Stomach (tissue), 9 donors: Measurements from ENCODE around the gene TNFAIP6. TPM values are rescaled to one million over a fixed set of nuclear protein-coding genes. Genes with fewer than 3 reads are reported as not detected.
A peak's percentile ranks its signal among the peaks of the same experiment; 100 is the strongest.

Source experiments
- DNase-seq, 2 donors: peaks; one replicate each; pipeline versions ENCODE4 v3.0.0 to v3.0.0-alpha.2; 2013 to 2019
- H3K27ac ChIP-seq, 5 donors: fragments of 200-600 bp in 4 of 5; sonication (generic) in 4 of 5; one replicate each; pipeline ENCODE4 v1.5.1; 2013 to 2019; ENCODE audit warnings: mild to moderate bottlenecking in 1 of 5, moderate library complexity in 1 of 5
- H3K27me3 ChIP-seq, 3 donors: fragments of 200-600 bp; sonication (generic); one replicate each; pipeline ENCODE4 v1.5.1; 2017 to 2019; ENCODE audit warnings: mixed run types in 1 of 3
- H3K36me3 ChIP-seq, 4 donors: fragments of 200-600 bp; sonication (generic); 1 replicate in 3 of 4; 2 replicates in 1 of 4; pipeline ENCODE4 v1.5.1; 2016 to 2019
- H3K4me1 ChIP-seq, 4 donors: fragments of 200-600 bp; sonication (generic); one replicate each; pipeline ENCODE4 v1.5.1; 2016 to 2019
- H3K4me3 ChIP-seq, 4 donors: fragments of 200-600 bp; sonication (generic) in 3 of 4; one replicate each; pipeline ENCODE4 v1.5.1; 2016 to 2019; ENCODE audit warnings: mild to moderate bottlenecking in 1 of 4
- H3K9me3 ChIP-seq, 4 donors: fragments of 200-600 bp; sonication (generic); one replicate each; pipeline ENCODE4 v1.5.1; 2016 to 2019
- EP300 ChIP-seq: sonication (generic); formaldehyde crosslinking; IDR thresholded peaks from one replicate; pipeline ENCODE4 v1.6.1; 2017; ENCODE audit warnings: antibody characterized with exemption
- POLR2A ChIP-seq, 4 donors: fragments of 450-650 bp; IDR thresholded peaks; one replicate each; pipeline ENCODE4 v1.6.1; 2016; ENCODE audit warnings: antibody characterized with exemption in 4 of 4, control low read depth in 2 of 4, mild to moderate bottlenecking in 1 of 4, moderate library complexity in 1 of 4
- POLR2AphosphoS5 ChIP-seq, 3 donors: sonication (generic); formaldehyde crosslinking; IDR thresholded peaks; one replicate each; pipeline ENCODE4 v1.6.1; 2016; ENCODE audit warnings: antibody characterized with exemption in 3 of 3
- WGBS, 5 donors: extraction: QIAGEN DNeasy Blood & Tissue Kit in 3 of 5; methylation state at CpG; one replicate each; pipeline versions ENCODE4 v1.1.5 to v1.1.7; 2013 to 2018; 5-methylcytosine and 5-hydroxymethylcytosine counted together
- intact Hi-C: fragments of 100-400 bp; cut with DNase I; formaldehyde crosslinking; loops from one replicate; pipeline ENCODE4 v1.15.1; 2023; ENCODE audit warnings: low total_unique reads
- polyA plus RNA-seq, 3 donors: library from polyadenylated mRNA; stranded (reverse); fragments of 200-250 nt; gene quantifications; one replicate each; pipeline ENCODE4 v1.2.3, GENCODE V29; 2013
- total RNA-seq, 5 donors: library from RNA; depleted of rRNA; stranded (reverse); fragments of >200 nt; gene quantifications; one replicate each; pipeline versions ENCODE4 v1.1.0 to v1.2.3, GENCODE V29; 2014 to 2016
- TF ChIP-seq, protein P1 (sequence below), 7 experiments: fragments of 450-650 bp in 4 of 7; fragments of 200-600 bp in 3 of 7; sonication (generic) in 3 of 7; IDR thresholded peaks; one replicate each; pipeline ENCODE4 v1.5.1; 2016 to 2019; ENCODE audit warnings: antibody characterized with exemption in 7 of 7, control low read depth in 2 of 7, mild to moderate bottlenecking in 1 of 7
- donor health status: healthy with polysubstance abuse.
- donor health status: Bipolar disorder and iron deficiency.
- donor health status: healthy.

Gene TNFAIP6
- total and polyA plus RNA-seq, 8 donors = 0.73 to 10.5 (median 5.1) TPM; not detected in 2

DNA sequence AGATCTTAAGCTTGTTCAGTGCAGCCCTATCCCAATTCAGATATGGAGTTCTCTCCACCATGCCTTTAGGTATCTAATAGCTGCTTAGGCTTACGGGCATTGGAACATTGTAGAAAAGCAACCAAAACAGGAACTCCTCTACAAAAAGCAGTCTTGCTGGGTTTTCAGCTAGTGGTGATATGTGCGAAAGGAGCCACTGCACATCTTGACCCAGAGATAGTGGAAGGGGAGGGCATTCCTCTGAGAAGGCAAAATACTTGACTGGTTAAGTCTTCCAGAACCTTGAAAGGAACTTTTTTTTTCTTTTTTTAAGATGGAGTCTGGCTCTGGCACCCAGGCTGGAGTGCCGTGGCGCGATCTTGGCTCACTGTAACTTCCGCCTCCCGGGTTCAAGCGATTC is 2.6 kb upstream of the TNFAIP6 start:
- H3K27me3 ChIP-seq = no peaks in the 10 kb centered on the region
- H3K9me3 ChIP-seq = no peaks in the 10 kb centered on the region
- H3K4me3 ChIP-seq = no peak overlapping the region
- TF ChIP-seq POLR2A (IDR thresholded peaks at IDR 0.05) (no peak), EP300 (no peak), POLR2AphosphoS5 (IDR thresholded peaks at IDR 0.05) (no peak)
- TF ChIP-seq, protein P1, sequence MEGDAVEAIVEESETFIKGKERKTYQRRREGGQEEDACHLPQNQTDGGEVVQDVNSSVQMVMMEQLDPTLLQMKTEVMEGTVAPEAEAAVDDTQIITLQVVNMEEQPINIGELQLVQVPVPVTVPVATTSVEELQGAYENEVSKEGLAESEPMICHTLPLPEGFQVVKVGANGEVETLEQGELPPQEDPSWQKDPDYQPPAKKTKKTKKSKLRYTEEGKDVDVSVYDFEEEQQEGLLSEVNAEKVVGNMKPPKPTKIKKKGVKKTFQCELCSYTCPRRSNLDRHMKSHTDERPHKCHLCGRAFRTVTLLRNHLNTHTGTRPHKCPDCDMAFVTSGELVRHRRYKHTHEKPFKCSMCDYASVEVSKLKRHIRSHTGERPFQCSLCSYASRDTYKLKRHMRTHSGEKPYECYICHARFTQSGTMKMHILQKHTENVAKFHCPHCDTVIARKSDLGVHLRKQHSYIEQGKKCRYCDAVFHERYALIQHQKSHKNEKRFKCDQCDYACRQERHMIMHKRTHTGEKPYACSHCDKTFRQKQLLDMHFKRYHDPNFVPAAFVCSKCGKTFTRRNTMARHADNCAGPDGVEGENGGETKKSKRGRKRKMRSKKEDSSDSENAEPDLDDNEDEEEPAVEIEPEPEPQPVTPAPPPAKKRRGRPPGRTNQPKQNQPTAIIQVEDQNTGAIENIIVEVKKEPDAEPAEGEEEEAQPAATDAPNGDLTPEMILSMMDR (IDR thresholded peaks at IDR 0.05) = no peak
- WGBS, 5 donors = 93 to 97% (median 96%) methylated on average over 8 of the region's 8 CpGs
- H3K27ac ChIP-seq = no peak overlapping the region
- intact Hi-C loops = no loop called here
- H3K36me3 ChIP-seq = no peaks in the 10 kb centered on the region
- DNase-seq = no peak
- peaks cover 0 to 3% (median 0%) of the 10 kb centered on the region in 4 donors for H3K4me1 ChIP-seq

- Histone ChIP-seq H3K27ac (peak overlapping the region in 1 of 5 donors; percentile 66), H3K4me1 (peaks cover 0 to 3% (median 0%) of the 10 kb centered on the region in 4 donors), H3K36me3 (no peaks in the 10 kb centered on the region), H3K4me3 (peak overlapping the region in 1 of 4 donors; percentile 21), H3K27me3 (no peaks in the 10 kb centered on the region), H3K9me3 (no peaks in the 10 kb centered on the region)
- intact Hi-C loops = no loop called here
- no peak for DNase-seq
- TF ChIP-seq POLR2AphosphoS5 (IDR thresholded peaks at IDR 0.05) = no peak
- TF ChIP-seq, protein P1 (IDR thresholded peaks at IDR 0.05) = no peak
- TF ChIP-seq EP300 = no peak
- no peak for TF ChIP-seq POLR2A (IDR thresholded peaks at IDR 0.05)
- 81 to 89% (median 87%) methylated on average over 4 of the region's 4 CpGs for WGBS, 5 donors
Observed at GRCh38 chr2:151358166-151358970, 976 bp downstream of the TNFAIP6 start.

DNA sequence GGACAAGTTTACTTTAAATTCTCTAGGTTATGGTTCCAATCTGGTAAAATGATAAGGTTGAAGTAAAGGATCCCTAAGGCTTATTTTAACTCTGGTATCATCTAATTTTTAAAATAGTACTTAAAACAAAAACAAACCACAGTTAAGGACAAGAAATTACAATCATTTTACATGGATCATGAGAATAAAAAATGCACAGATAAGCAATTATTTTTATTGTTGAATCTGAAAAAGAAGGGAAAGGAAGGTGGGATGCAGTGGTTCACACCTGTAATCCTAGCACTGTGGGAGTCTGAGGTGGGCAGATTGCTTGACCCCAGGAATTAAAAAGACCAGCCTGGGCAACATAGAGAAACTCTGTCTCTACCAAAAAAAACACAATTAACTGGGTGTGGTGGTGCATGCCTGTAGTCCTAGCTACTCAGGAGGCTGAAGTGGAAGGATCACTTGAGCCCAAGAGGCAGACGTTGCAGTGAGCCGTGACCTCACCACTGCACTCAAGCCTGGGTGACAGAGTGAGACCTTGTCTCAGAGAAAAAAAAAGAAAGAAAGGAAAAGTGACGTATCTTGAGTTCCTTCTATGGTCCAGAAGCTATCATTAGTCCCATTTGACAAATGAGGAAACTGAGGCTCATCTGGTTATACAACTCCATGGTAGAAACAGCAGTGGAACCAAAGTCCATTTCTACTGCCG is 2.5 kb downstream of the TNFAIP6 start:
- Histone ChIP-seq H3K27me3 (no peaks in the 10 kb centered on the region), H3K4me3 (no peak overlapping the region), H3K4me1 (peaks cover 0 to 3% (median 0%) of the 10 kb centered on the region in 4 donors), H3K27ac (no peak overlapping the region), H3K9me3 (no peaks in the 10 kb centered on the region), H3K36me3 (no peaks in the 10 kb centered on the region)
- TF ChIP-seq POLR2A (IDR thresholded peaks at IDR 0.05) = no peak
- TF ChIP-seq POLR2AphosphoS5 (IDR thresholded peaks at IDR 0.05) = no peak
- TF ChIP-seq EP300 = no peak
- TF ChIP-seq, protein P1 (IDR thresholded peaks at IDR 0.05) = no peak
- DNase-seq = no peak
- intact Hi-C loops = no loop called here
- 83 to 92% (median 90%) methylated on average over 4 of the region's 4 CpGs for WGBS, 5 donors

- no peaks in the 10 kb centered on the region for H3K27me3 ChIP-seq
- DNase-seq = no peak
- H3K4me1 ChIP-seq = peaks cover 0 to 3% (median 0%) of the 10 kb centered on the region in 4 donors
- TF ChIP-seq, protein P1 (IDR thresholded peaks at IDR 0.05) = no peak
- no peak for TF ChIP-seq EP300
- no peak for TF ChIP-seq POLR2AphosphoS5 (IDR thresholded peaks at IDR 0.05)
- no peak for TF ChIP-seq POLR2A (IDR thresholded peaks at IDR 0.05)
- no peak overlapping the region for H3K4me3 ChIP-seq
- H3K36me3 ChIP-seq = no peaks in the 10 kb centered on the region
- no peaks in the 10 kb centered on the region for H3K9me3 ChIP-seq
- H3K27ac ChIP-seq = no peak overlapping the region
- 68 to 95% (median 81%) methylated on average over 3 of the region's 3 CpGs for WGBS, 5 donors
- intact Hi-C loops = no loop called here
Observed at GRCh38 chr2:151361674-151362370, 4.4 kb downstream of the TNFAIP6 start.
